AG09309 (cell line): ENCODE results near the gene AQP4.

Source experiments
- DNase-seq: peaks from one replicate; pipeline ENCODE4 v3.0.0-alpha.2; 2010; ENCODE audit warnings: low read depth
- H3K4me3 ChIP-seq: 2 replicates; pipeline ENCODE4 v1.5.1; 2011; ENCODE audit warnings: mild to moderate bottlenecking, low read depth, low read length, moderate library complexity; ENCODE audit not compliant: control insufficient read depth
- TF ChIP-seq, protein P1 (sequence below): IDR thresholded peaks from 2 replicates; pipeline ENCODE4 v1.5.1; 2011; ENCODE audit warnings: mild to moderate bottlenecking, low read depth, low read length, inconsistent platforms; ENCODE audit not compliant: insufficient read depth, control insufficient read depth; ENCODE audit errors: missing control alignments

Gene AQP4

GRCh38 chr18:26806224-26806623 lies 59.3 kb downstream of the AQP4 start:
- DNase-seq, result no peak
- H3K4me3 ChIP-seq, result no peak overlapping the region
- TF ChIP-seq, protein P1, sequence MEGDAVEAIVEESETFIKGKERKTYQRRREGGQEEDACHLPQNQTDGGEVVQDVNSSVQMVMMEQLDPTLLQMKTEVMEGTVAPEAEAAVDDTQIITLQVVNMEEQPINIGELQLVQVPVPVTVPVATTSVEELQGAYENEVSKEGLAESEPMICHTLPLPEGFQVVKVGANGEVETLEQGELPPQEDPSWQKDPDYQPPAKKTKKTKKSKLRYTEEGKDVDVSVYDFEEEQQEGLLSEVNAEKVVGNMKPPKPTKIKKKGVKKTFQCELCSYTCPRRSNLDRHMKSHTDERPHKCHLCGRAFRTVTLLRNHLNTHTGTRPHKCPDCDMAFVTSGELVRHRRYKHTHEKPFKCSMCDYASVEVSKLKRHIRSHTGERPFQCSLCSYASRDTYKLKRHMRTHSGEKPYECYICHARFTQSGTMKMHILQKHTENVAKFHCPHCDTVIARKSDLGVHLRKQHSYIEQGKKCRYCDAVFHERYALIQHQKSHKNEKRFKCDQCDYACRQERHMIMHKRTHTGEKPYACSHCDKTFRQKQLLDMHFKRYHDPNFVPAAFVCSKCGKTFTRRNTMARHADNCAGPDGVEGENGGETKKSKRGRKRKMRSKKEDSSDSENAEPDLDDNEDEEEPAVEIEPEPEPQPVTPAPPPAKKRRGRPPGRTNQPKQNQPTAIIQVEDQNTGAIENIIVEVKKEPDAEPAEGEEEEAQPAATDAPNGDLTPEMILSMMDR, result no peak

DNA sequence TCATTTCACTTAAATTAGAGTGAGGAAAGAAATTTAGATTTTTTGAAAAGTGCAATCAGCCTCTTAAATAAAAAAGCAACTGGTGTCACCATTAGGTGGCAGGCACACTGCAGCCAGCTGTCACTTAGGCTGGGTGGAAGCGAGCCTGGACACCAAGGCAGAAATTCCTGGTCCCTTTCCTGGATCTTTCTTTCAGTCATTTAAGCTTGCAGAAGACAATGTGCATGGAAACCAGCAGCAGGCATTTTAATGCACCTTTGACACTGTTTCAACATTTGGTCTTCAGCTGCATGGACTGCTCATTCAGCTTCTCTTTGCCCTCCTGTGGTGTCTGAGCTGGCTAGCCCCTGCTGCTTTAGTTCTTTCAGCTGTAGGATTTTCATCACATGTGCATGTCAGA lies 61.0 kb downstream of the AQP4 start:
- no peak overlapping the region for H3K4me3 ChIP-seq
- TF ChIP-seq, protein P1, result no peak
- no peak for DNase-seq

GRCh38 chr18:26803643-26804042 lies 61.9 kb downstream of the AQP4 start:
- TF ChIP-seq, protein P1, result no peak
- H3K4me3 ChIP-seq, result no peak overlapping the region
- DNase-seq, result no peak

DNA sequence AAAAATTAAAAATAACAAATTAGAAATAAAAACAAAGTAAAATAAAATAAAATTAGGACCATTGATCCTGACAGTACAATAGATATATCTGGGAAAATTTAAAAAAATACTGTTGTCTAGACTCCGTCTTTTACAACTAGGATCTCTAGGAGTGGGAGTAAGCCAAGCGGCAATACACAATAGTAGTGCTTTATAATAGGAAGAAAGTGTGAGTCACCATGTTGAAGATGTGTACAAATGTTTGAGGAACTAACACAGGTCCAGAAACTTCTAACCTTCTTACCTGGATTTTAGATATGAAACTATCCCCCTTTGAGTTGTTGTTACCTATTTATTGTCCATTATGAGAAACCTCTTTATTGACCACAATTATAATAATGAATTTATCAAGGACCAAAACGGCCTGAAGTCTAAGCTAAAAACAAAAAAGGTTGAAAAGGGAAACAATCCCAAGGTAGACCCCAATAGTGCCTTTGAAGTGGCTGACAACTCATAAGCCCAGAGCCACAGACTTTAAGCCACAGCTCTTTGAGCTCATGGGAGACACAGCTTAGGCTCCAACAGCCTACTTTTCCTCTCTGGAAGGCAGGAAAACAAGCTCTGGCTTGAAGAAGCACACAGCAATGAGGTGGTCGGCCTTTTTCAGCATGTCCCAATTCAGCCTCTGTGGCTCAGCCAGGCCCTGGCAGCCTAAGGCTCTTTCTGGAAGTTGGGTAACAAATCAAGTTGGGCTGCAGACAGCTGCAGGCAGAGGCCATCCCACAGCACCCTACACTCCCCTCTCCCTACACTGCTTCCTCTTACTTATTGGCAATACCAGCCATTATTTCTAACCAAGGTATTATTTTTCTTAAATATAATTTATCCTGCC lies 62.9 kb downstream of the AQP4 start:
- no peak overlapping the region for H3K4me3 ChIP-seq
- no peak for DNase-seq
- TF ChIP-seq, protein P1, result no peak
